K562 (cell line): ENCODE results near the gene CCSER1. TPM values are rescaled to one million over a fixed set of nuclear protein-coding genes. Genes with fewer than 3 reads are reported as not detected.

Experiments
- ATAC-seq: fragments of 200-7000 bp; cut with Tn5 transposase; 3 replicates; pipeline ENCODE4 v1.9.1; 2020; ENCODE audit warnings: moderate library complexity
- BruUV-seq: library from RNA; stranded (reverse); fragments of 400-500 nt; replicated peaks from 2 replicates; lab custom pipeline; 2021; lab: Mats Ljungman, UMichigan
- CTCF ChIA-PET: fragments of 300-600 bp; formaldehyde crosslinking; extraction: SDS; loops from one replicate; lab custom pipeline; 2021; ENCODE audit warnings: low intra/inter-chr PET ratio; lab: Yijun Ruan, JAX
- POLR2A ChIA-PET: fragments of 300-600, 350-650 bp; sonication (Branson Sonifier 250); formaldehyde crosslinking; extraction: SDS; loops from one replicate; lab custom pipeline; 2021; ENCODE audit warnings: antibody characterized with exemption, inconsistent platforms; lab: Yijun Ruan, JAX
- DNase-seq, 4 experiments: peaks; one replicate each; pipeline versions ENCODE4 v3.0.0 to v3.0.0-alpha.2; 2011 to 2018; ENCODE audit warnings: low spot score in 3 of 4, mixed read lengths in 3 of 4; ENCODE audit errors: extremely low read depth in 1 of 4
- FAIRE-seq: peaks from 2 replicates; lab custom pipeline; 2011; peaks lifted over from hg19 to GRCh38; lab: Jason Lieb, UNC
- H2AFZ ChIP-seq: 2 replicates; pipeline ENCODE4 v1.6.0; 2011; ENCODE audit warnings: low read depth, low read length, control low read depth, inconsistent platforms
- H3K27ac ChIP-seq: fragments of 200-600 bp; 3 replicates; pipeline ENCODE4 v1.8.0; 2011; ENCODE audit warnings: low read depth, mild to moderate bottlenecking, control low read depth, inconsistent platforms, low read length, moderate library complexity, mixed read lengths; ENCODE audit errors: extremely low read depth
- H3K27me3 ChIP-seq, 2 experiments: fragments of 300-600 bp in 1 of 2; 2 replicates in 1 of 2; 3 replicates in 1 of 2; pipeline versions ENCODE4 v1.6.0 to v1.8.0; 2011; ENCODE audit warnings: inconsistent platforms in 2 of 2, low read length in 2 of 2, mild to moderate bottlenecking in 1 of 2, mixed read lengths in 1 of 2, moderate library complexity in 1 of 2; ENCODE audit not compliant: control insufficient read depth in 2 of 2, insufficient read depth in 2 of 2
- H3K36me3 ChIP-seq: fragments of 300-600 bp; 3 replicates; pipeline ENCODE4 v1.8.0; 2011; ENCODE audit warnings: mild to moderate bottlenecking, low read length, inconsistent platforms; ENCODE audit not compliant: control insufficient read depth, insufficient read depth
- H3K4me1 ChIP-seq, 2 experiments: fragments of 200-600 bp in 1 of 2; replicated peaks in 1 of 2; 2 replicates in 1 of 2; 3 replicates in 1 of 2; pipeline versions ENCODE4 v1.5.1 to v1.8.0; 2011; ENCODE audit warnings: inconsistent platforms in 2 of 2, low read length in 2 of 2, mild to moderate bottlenecking in 1 of 2, mixed read lengths in 1 of 2, moderate library complexity in 1 of 2; ENCODE audit not compliant: control insufficient read depth in 2 of 2, insufficient read depth in 2 of 2
- H3K4me2 ChIP-seq: 2 replicates; pipeline ENCODE4 v1.6.1; 2011; ENCODE audit warnings: low read length, control low read depth, inconsistent platforms, mixed read lengths; ENCODE audit not compliant: insufficient read depth
- H3K4me3 ChIP-seq: fragments of 200-600 bp; sonication (generic), shearing (Covaris generic); 2 replicates; pipeline ENCODE4 v1.5.1; 2016; ENCODE audit warnings: control low read depth, inconsistent platforms
- H3K79me2 ChIP-seq: fragments of 200-600 bp; 3 replicates; pipeline ENCODE4 v1.8.0; 2011; ENCODE audit warnings: low read length, inconsistent platforms; ENCODE audit not compliant: control insufficient read depth, insufficient read depth
- H3K9ac ChIP-seq, 2 experiments: 2 replicates each; pipeline versions ENCODE4 v1.6.0 to v1.6.1; 2011; ENCODE audit warnings: low read depth in 2 of 2, low read length in 2 of 2, control low read depth in 1 of 2, inconsistent platforms in 1 of 2, mild to moderate bottlenecking in 1 of 2, mixed read lengths in 1 of 2; ENCODE audit not compliant: insufficient read depth in 1 of 2
- H3K9me1 ChIP-seq: one replicate; pipeline ENCODE4 v1.6.0; 2011; ENCODE audit warnings: inconsistent platforms, mild to moderate bottlenecking, low read length, moderate library complexity; ENCODE audit not compliant: control insufficient read depth, insufficient read depth
- H3K9me3 ChIP-seq: replicated peaks from 2 replicates; pipeline ENCODE4 v1.5.1; 2011; ENCODE audit warnings: low read depth, low read length, inconsistent platforms; ENCODE audit not compliant: control insufficient read depth, insufficient read depth
- H4K20me1 ChIP-seq: replicated peaks from 2 replicates; pipeline ENCODE4 v1.6.1; 2011; ENCODE audit warnings: low read length, inconsistent platforms, mixed read lengths; ENCODE audit not compliant: control insufficient read depth, insufficient read depth
- ARHGAP35 ChIP-seq: fragments of 450-650 bp; IDR thresholded peaks from 2 replicates; pipeline ENCODE4 v1.6.1; 2018; ENCODE audit not compliant: partially characterized antibody
- ASH1L ChIP-seq: fragments of 450-650 bp; IDR thresholded peaks from 2 replicates; pipeline ENCODE4 v1.6.1; 2018; ENCODE audit warnings: borderline replicate concordance, mild to moderate bottlenecking, low read depth; ENCODE audit not compliant: partially characterized antibody
- CHD4 ChIP-seq: fragments of 200-600 bp; sonication (generic); IDR thresholded peaks from 3 replicates; pipeline ENCODE4 v1.6.1; 2012; ENCODE audit warnings: low read depth, mild to moderate bottlenecking, mixed read lengths, low read length, inconsistent platforms; ENCODE audit not compliant: insufficient read depth, insufficient replicate concordance, poor library complexity, severe bottlenecking
- ILF3 ChIP-seq: fragments of 450-650 bp; IDR thresholded peaks from 2 replicates; pipeline ENCODE4 v1.6.1; 2018; ENCODE audit warnings: antibody characterized with exemption, mild to moderate bottlenecking, moderate library complexity, borderline replicate concordance
- MTF1 ChIP-seq: fragments of 250-450 bp; sonication (Bioruptor Pico); IDR thresholded peaks from 2 replicates; pipeline ENCODE4 v1.9.0; 2021; ENCODE audit warnings: moderate library complexity, mild to moderate bottlenecking, inconsistent platforms, borderline replicate concordance
- POLR2AphosphoS2 ChIP-seq: IDR thresholded peaks from 2 replicates; pipeline ENCODE4 v1.6.1; 2012; ENCODE audit warnings: low read length, improper control_type of control experiment
- SRSF3 ChIP-seq: fragments of 200-400 bp; formaldehyde crosslinking; IDR thresholded peaks from 2 replicates; pipeline ENCODE4 v1.6.1; 2016; ENCODE audit warnings: mild to moderate bottlenecking, low read length, moderate library complexity; ENCODE audit not compliant: insufficient read depth
- USF1 ChIP-seq: sonication (generic); formaldehyde crosslinking; IDR thresholded peaks from 2 replicates; pipeline ENCODE4 v1.9.0; 2022; ENCODE audit warnings: mild to moderate bottlenecking, missing genetic modification reagents
- WHSC1 ChIP-seq: IDR thresholded peaks from one replicate; pipeline ENCODE4 v1.6.1; 2012; ENCODE audit warnings: low read length, control low read depth, inconsistent platforms
- ZC3H4 ChIP-seq: sonication (generic); formaldehyde crosslinking; IDR thresholded peaks from 2 replicates; pipeline ENCODE4 v1.9.0; 2021; ENCODE audit warnings: missing genetic modification reagents, borderline replicate concordance
- ZKSCAN1 ChIP-seq: fragments of 150-350 bp; IDR thresholded peaks from 2 replicates; pipeline ENCODE4 v1.6.1; 2016; ENCODE audit warnings: low read depth, low read length
- ZNF143 ChIP-seq: sonication (generic); formaldehyde crosslinking; IDR thresholded peaks from 2 replicates; pipeline ENCODE4 v1.9.0; 2022; ENCODE audit warnings: mild to moderate bottlenecking, missing genetic modification reagents
- ZNF224 ChIP-seq: sonication (generic); formaldehyde crosslinking; IDR thresholded peaks from 2 replicates; pipeline ENCODE4 v1.8.0; 2022; ENCODE audit warnings: mild to moderate bottlenecking, missing genetic modification reagents
- ZNF395 ChIP-seq: fragments of 200-800 bp; sonication (Bioruptor generic); IDR thresholded peaks from 2 replicates; pipeline ENCODE4 v1.6.1; 2017; ENCODE audit warnings: missing genetic modification characterization, missing compliant biosample characterization
- ZNF609 ChIP-seq: sonication (generic); formaldehyde crosslinking; IDR thresholded peaks from 2 replicates; pipeline ENCODE4 v1.8.1; 2023; ENCODE audit warnings: missing genetic modification reagents, mild to moderate bottlenecking, borderline replicate concordance
- ZNF764 ChIP-seq: fragments of 250-450 bp; sonication (Bioruptor Pico); IDR thresholded peaks from 2 replicates; pipeline ENCODE4 v1.4.0; 2020; ENCODE audit warnings: low read depth, mild to moderate bottlenecking, moderate library complexity
- ZNF79 ChIP-seq: fragments of 250-450 bp; sonication (Bioruptor Pico); IDR thresholded peaks from 2 replicates; pipeline ENCODE4 v1.4.0; 2020; ENCODE audit warnings: low read depth, mild to moderate bottlenecking, moderate library complexity
- ZSCAN29 ChIP-seq: fragments of 450-650 bp; IDR thresholded peaks from 2 replicates; pipeline ENCODE4 v1.6.1; 2017
- WGBS: fragments of 100-300 bp; shearing (Covaris generic); methylation state at CpG from one replicate; pipeline ENCODE4 v1.1.6; 2016; ENCODE audit warnings: low coverage, mixed read lengths; ENCODE audit not compliant: insufficient coverage; ENCODE audit errors: missing lambda C conversion rate; 5-methylcytosine and 5-hydroxymethylcytosine counted together
- in situ Hi-C: fragments of 300-500 bp; cut with MboI; formaldehyde crosslinking; loops from 4 replicates; pipeline ENCODE4 v1.15.0; 2018; ENCODE audit warnings: inconsistent platforms, mixed read lengths
- intact Hi-C: fragments of 100-400 bp; cut with micrococcal nuclease; formaldehyde crosslinking; loops from 2 replicates; pipeline ENCODE4 v1.14.2; 2022
- polyA plus RNA-seq, 8 experiments: library from polyadenylated mRNA; depleted of rRNA in 4 of 8; stranded (reverse) in 5 of 8; unstranded in 3 of 8; fragments of >200 nt; fragmentation: Nextera tagmentation in 2 of 8; fragmentation: Illumina TruSeq in 1 of 8; extraction: Ambion mirVana in 2 of 8; extraction: Trizol in 1 of 8; gene quantifications; 2 replicates each; pipeline versions ENCODE4 v1.2.1 to v1.2.3, GENCODE V29; 2011 to 2014; ENCODE audit warnings: inconsistent platforms in 1 of 8, missing spikeins in 1 of 8
- total RNA-seq, 7 experiments: library from RNA; depleted of rRNA in 6 of 7; stranded (reverse); fragments of >200 nt in 6 of 7; fragmentation: Illumina TruSeq in 2 of 7; extraction: Trizol in 2 of 7; gene quantifications; 2 replicates each; pipeline versions ENCODE4 v1.2.1 to v1.2.3, GENCODE V29; 2011 to 2021; ENCODE audit warnings: low replicate concordance in 1 of 7

Gene CCSER1
- total and polyA plus RNA-seq, 9 of the 15 experiments (the other 6 are each of a cell fraction or from before 2014, with no cell fraction given), result not detected

GRCh38 chr4:91268913-91269312 lies 1141.7 kb downstream of the CCSER1 start:
- POLR2A ChIA-PET, result no interaction called here
- BruUV-seq, result no TSS peak
- TF ChIP-seq CHD4 (no peak), WHSC1 (no peak), ARHGAP35 (no peak), ZNF224 (CRISPR knock-in tag) (no peak), ASH1L (no peak), ZNF764 (no peak), SRSF3 (no peak), POLR2AphosphoS2 (no peak), ZNF609 (no peak), ZKSCAN1 (no peak), MTF1 (CRISPR knock-in tag) (no peak), ZNF143 (CRISPR knock-in tag) (no peak), ZNF79 (CRISPR knock-in tag) (no peak), ZSCAN29 (no peak), USF1 (no peak), ZNF395 (CRISPR knock-in tag) (no peak), ZC3H4 (CRISPR knock-in tag) (no peak), ILF3 (no peak)

More at GRCh38 chr4:91268913-91269312, 1141.7 kb downstream of the CCSER1 start:
- no peak overlapping the region for H3K27ac ChIP-seq
- no peaks in the 10 kb centered on the region for H3K36me3 ChIP-seq
- DNase-seq (no peak), ATAC-seq (no peak), FAIRE-seq (no peak)
- no peaks in the 10 kb centered on the region for H3K27me3 ChIP-seq
- in situ Hi-C loops, result no loop called here
- no peak overlapping the region for H2AFZ ChIP-seq
- CTCF ChIA-PET, result no interaction called here
- intact Hi-C loops, result no loop called here
- H3K4me1 ChIP-seq, result no peaks in the 10 kb centered on the region
- H3K4me3 ChIP-seq, result no peak overlapping the region
- H3K9me3 ChIP-seq, result no peaks in the 10 kb centered on the region
- H3K9ac ChIP-seq, result no peak overlapping the region
- 6% methylated on average over 2 of the region's 2 CpGs for WGBS
- no peaks in the 10 kb centered on the region for H3K9me1 ChIP-seq
- no peaks in the 10 kb centered on the region for H4K20me1 ChIP-seq
- no peaks in the 10 kb centered on the region for H3K79me2 ChIP-seq
- H3K4me2 ChIP-seq, result no peak overlapping the region
